MCF 10A (cell line): Measurements from ENCODE around the gene PTGFRN. TPM values are rescaled to one million over a fixed set of nuclear protein-coding genes. Genes with fewer than 3 reads are reported as not detected.

Experiments used
- BruUV-seq: library from RNA; stranded (reverse); fragments of 400-500 nt; replicated peaks from 2 replicates; lab custom pipeline; 2021; lab: Mats Ljungman, UMichigan
- CTCF ChIA-PET: fragments of 300-600 bp; sonication (Branson Sonifier 250); formaldehyde crosslinking; extraction: SDS; loops from one replicate; lab custom pipeline; 2021; ENCODE audit warnings: antibody characterized with exemption, inconsistent platforms; lab: Yijun Ruan, JAX
- POLR2A ChIA-PET: fragments of 300-600, 350-650 bp; sonication (Branson Sonifier 250); formaldehyde crosslinking; extraction: SDS; loops from one replicate; lab custom pipeline; 2020; ENCODE audit warnings: antibody characterized with exemption, inconsistent platforms; lab: Yijun Ruan, JAX
- DNase-seq: peaks from one replicate; pipeline ENCODE4 v3.0.0-alpha.2; 2018; ENCODE audit not compliant: unreplicated experiment
- H3K27ac Mint-ChIP-seq: one replicate; pipeline ENCODE4 v1.8.0; 2022; ENCODE audit warnings: mild to moderate bottlenecking, low read depth, mixed read lengths; ENCODE audit not compliant: unreplicated experiment
- H3K27me3 Mint-ChIP-seq: one replicate; pipeline ENCODE4 v1.8.0; 2022; ENCODE audit warnings: mixed read lengths; ENCODE audit not compliant: insufficient read depth, unreplicated experiment
- H3K36me3 Mint-ChIP-seq: one replicate; pipeline ENCODE4 v1.8.0; 2022; ENCODE audit warnings: mild to moderate bottlenecking, moderate library complexity, mixed read lengths; ENCODE audit not compliant: insufficient read depth, unreplicated experiment
- H3K4me1 Mint-ChIP-seq: one replicate; pipeline ENCODE4 v1.8.0; 2022; ENCODE audit warnings: mixed read lengths; ENCODE audit not compliant: insufficient read depth, unreplicated experiment
- H3K4me3 Mint-ChIP-seq: one replicate; pipeline ENCODE4 v1.8.0; 2022; ENCODE audit warnings: mild to moderate bottlenecking, moderate library complexity, mixed read lengths; ENCODE audit not compliant: unreplicated experiment
- H3K9me3 Mint-ChIP-seq: one replicate; pipeline ENCODE4 v1.8.0; 2022; ENCODE audit warnings: mixed read lengths; ENCODE audit not compliant: unreplicated experiment
- intact Hi-C: fragments of 100-400 bp; cut with micrococcal nuclease; formaldehyde crosslinking; loops from 2 replicates; pipeline ENCODE4 v1.14.1; 2022
- total RNA-seq: library from RNA; stranded (reverse); gene quantifications from 2 replicates; pipeline ENCODE4 v1.2.3, GENCODE V29; 2022
- TF ChIP-seq, protein P1 (sequence below): fragments of 200-600 bp; IDR thresholded peaks from one replicate; pipeline ENCODE4 v1.8.0; 2022; ENCODE audit warnings: antibody characterized with exemption, mild to moderate bottlenecking; ENCODE audit not compliant: unreplicated experiment

Gene PTGFRN
- total RNA-seq, 1 experiment from 2014 or later = 45.2 TPM

DNA sequence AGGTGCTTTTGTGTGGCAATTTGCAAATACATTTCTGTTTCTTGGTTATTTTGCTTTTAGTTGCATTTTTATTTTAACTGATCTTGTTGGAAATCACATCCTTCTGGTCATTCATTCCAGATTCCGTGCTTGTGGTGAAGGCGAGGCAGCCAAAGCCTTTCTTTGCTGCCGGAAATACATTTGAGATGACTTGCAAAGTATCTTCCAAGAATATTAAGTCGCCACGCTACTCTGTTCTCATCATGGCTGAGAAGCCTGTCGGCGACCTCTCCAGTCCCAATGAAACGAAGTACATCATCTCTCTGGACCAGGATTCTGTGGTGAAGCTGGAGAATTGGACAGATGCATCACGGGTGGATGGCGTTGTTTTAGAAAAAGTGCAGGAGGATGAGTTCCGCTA lies 57.1 kb downstream of the PTGFRN start:
- H3K9me3 Mint-ChIP-seq = no peaks in the 10 kb centered on the region
- intact Hi-C loops = no loop called here
- H3K36me3 Mint-ChIP-seq = peaks cover 25% of the 10 kb centered on the region
- no peak for DNase-seq
- H3K27me3 Mint-ChIP-seq = no peaks in the 10 kb centered on the region
- ChIA-PET CTCF (no interaction called here), POLR2A (no interaction called here)
- H3K27ac Mint-ChIP-seq = no peak overlapping the region
- TF ChIP-seq, protein P1, sequence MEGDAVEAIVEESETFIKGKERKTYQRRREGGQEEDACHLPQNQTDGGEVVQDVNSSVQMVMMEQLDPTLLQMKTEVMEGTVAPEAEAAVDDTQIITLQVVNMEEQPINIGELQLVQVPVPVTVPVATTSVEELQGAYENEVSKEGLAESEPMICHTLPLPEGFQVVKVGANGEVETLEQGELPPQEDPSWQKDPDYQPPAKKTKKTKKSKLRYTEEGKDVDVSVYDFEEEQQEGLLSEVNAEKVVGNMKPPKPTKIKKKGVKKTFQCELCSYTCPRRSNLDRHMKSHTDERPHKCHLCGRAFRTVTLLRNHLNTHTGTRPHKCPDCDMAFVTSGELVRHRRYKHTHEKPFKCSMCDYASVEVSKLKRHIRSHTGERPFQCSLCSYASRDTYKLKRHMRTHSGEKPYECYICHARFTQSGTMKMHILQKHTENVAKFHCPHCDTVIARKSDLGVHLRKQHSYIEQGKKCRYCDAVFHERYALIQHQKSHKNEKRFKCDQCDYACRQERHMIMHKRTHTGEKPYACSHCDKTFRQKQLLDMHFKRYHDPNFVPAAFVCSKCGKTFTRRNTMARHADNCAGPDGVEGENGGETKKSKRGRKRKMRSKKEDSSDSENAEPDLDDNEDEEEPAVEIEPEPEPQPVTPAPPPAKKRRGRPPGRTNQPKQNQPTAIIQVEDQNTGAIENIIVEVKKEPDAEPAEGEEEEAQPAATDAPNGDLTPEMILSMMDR = no peak
- H3K4me1 Mint-ChIP-seq = no peaks in the 10 kb centered on the region
- no TSS peak for BruUV-seq
- H3K4me3 Mint-ChIP-seq = no peak overlapping the region

DNA sequence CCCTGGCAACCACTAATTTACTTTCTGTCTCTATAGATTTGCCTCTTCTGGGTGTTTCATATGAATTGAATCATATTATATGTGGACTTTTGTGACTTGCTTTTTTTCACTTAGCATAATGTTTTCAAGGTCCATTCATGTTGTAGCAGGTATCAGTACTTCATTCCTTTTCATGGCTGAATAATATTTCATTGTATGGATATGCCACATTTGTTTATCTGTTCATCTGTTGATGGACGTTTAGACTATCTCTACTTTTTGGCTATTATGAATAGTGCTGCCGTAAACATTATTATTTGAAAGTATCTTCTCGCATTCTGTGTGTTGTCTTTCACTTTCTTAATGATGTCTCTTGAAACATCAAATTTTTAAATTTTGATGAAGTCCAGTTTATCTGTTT lies 59.0 kb downstream of the PTGFRN start:
- no peak overlapping the region for H3K4me3 Mint-ChIP-seq
- POLR2A ChIA-PET = no interaction called here
- intact Hi-C loops = no loop called here
- H3K4me1 Mint-ChIP-seq = peaks cover 7% of the 10 kb centered on the region
- H3K9me3 Mint-ChIP-seq = no peaks in the 10 kb centered on the region
- TF ChIP-seq, protein P1 = no peak
- no peak for DNase-seq
- H3K36me3 Mint-ChIP-seq = peaks cover 25% of the 10 kb centered on the region
- BruUV-seq = no TSS peak
- H3K27me3 Mint-ChIP-seq = no peaks in the 10 kb centered on the region
- peak overlapping the region; percentile 42 for H3K27ac Mint-ChIP-seq
- CTCF ChIA-PET = interaction anchor here (1.2 kb wide), 1 partner anchor 77 kb away, joined by 3 read pairs; no protein-coding TSS in a partner anchor

DNA sequence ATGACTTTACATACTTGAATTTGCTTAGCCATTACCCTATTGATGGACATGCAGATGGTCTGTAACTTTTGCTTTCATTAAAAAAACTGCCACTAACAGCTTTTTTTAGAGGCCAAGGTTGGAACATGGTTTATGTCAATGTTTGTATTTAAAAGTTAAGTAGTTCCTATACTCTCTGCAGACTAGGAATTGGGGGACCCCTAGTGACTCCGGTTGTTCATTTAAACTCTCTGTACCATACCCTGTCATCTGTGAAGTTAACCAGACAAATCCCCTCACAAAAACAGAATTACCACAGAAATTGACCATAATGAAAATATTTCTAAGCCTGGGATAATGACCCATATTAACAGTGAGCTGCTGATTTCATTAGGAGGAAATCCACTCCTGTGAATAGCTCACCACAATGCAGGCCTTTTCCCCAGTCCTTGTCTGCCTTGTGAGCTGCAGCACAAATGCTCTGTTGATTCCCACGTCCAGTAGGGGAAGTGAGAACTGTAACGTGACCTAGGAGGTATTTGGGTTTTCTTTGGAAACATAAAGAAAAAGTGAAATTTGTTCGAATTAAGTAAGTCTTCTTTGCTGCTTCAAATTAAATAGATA lies 61.6 kb downstream of the PTGFRN start:
- BruUV-seq = no TSS peak

More for the DNA sequence above, 61.6 kb downstream of the PTGFRN start:
- intact Hi-C loops = no loop called here
- ChIA-PET CTCF (interaction anchor here (0.6 to 0.7 kb wide), 3 partner anchors 17 to 246 kb away, joined by 3 read pairs; no protein-coding TSS in a partner anchor), POLR2A (interaction anchor here (1.3 kb wide), 1 partner anchor 13 kb away, joined by 5 read pairs; no protein-coding TSS in a partner anchor)
- TF ChIP-seq, protein P1 = no peak
- Mint-ChIP-seq H3K27me3 (no peaks in the 10 kb centered on the region), H3K9me3 (no peaks in the 10 kb centered on the region), H3K4me1 (peaks cover 7% of the 10 kb centered on the region), H3K36me3 (peaks cover 33% of the 10 kb centered on the region), H3K4me3 (no peak overlapping the region), H3K27ac (no peak overlapping the region)
- no peak for DNase-seq
